ENCODE measurements around the gene MLANA.

MLANA gene

DNA sequence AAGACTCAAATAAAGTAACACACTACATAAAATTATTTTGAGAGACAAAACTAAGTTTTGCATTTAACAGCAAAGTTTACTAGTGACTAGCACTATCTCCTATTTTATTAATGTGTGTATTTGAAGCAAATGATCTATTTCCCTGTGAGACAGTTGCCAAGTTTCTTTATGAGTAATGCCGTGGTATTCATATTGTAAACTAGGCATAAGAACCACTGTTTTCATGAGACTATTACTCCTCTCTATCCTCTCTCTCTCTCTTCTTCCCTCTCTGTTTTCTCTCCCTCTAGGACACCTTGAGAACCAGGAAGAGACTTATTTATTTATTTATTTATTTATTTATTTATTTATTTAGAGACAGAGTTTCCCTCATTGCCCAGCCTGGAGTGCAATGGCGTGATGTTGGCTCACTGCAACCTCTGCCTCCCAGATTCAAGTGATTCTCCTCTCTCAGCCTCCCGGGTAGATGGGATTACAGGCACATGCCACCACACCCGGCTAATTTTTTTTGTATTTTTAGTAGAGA lies 61.1 kb downstream of the MLANA start:
- Histone ChIP-seq H3K27me3 (no peaks in the 10 kb centered on the region), H3K9me3 (no peaks in the 10 kb centered on the region), H3K27ac (no peak overlapping the region), H3K4me3 (no peak overlapping the region), H3K36me3 (no peaks in the 10 kb centered on the region), H3K4me1 (no peaks in the 10 kb centered on the region)
- intact Hi-C loops (cut with DNase I; ENCODE audit: low total_unique reads) = no loop called here
- TF ChIP-seq, protein P1, sequence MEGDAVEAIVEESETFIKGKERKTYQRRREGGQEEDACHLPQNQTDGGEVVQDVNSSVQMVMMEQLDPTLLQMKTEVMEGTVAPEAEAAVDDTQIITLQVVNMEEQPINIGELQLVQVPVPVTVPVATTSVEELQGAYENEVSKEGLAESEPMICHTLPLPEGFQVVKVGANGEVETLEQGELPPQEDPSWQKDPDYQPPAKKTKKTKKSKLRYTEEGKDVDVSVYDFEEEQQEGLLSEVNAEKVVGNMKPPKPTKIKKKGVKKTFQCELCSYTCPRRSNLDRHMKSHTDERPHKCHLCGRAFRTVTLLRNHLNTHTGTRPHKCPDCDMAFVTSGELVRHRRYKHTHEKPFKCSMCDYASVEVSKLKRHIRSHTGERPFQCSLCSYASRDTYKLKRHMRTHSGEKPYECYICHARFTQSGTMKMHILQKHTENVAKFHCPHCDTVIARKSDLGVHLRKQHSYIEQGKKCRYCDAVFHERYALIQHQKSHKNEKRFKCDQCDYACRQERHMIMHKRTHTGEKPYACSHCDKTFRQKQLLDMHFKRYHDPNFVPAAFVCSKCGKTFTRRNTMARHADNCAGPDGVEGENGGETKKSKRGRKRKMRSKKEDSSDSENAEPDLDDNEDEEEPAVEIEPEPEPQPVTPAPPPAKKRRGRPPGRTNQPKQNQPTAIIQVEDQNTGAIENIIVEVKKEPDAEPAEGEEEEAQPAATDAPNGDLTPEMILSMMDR (IDR thresholded peaks at IDR 0.05) = no peak
- DNase-seq = no peak

DNA sequence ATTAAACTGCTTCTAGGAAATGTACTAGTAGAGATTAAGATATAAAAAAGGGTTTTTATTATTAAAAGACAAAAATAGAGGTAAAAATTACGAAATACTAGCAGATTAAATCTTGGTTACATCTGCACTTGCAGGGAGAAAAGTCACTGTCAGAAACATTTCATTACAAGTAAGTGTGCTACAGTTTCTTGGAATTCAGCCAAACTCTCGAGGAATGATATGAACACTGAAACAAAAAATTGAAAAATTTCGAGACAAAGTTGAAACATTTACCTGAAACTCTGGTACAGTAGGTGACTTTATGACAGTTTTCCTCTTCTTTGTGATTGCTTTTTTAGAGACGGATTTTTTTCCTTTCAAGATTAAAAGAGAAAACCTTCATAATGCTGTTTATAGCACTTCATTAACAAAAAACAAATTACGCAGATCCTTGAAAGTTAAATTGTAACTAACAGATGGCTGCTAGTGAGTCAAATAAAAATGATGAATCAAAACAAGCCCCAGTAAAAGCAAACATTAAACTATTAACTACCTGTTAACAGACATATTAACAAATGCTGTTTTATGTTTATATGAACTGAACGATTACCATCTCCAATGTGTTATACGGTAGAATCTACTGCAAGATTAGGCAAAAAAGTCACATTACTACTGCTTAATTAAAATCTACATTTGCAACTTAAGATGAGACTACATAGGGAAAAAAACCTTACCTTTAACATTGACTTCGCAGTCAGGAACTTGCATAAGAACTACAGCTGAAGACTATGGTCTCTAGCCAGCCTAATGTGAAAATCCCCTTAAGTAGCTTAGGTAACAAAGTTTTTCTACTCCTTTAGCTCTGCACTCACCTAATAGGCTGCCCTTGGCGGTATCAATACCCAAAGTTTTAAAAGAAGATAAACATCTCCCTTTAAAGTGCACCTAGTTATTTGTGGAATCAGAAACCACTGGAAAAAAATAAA lies 63.3 kb downstream of the MLANA start:
- no peak for DNase-seq
- Histone ChIP-seq H3K27ac (no peak overlapping the region), H3K36me3 (no peaks in the 10 kb centered on the region), H3K27me3 (no peaks in the 10 kb centered on the region), H3K9me3 (no peaks in the 10 kb centered on the region), H3K4me1 (no peaks in the 10 kb centered on the region), H3K4me3 (no peak overlapping the region)
- TF ChIP-seq, protein P1 (IDR thresholded peaks at IDR 0.05) = no peak
- intact Hi-C loops (cut with DNase I; ENCODE audit: low total_unique reads) = no loop called here

DNA sequence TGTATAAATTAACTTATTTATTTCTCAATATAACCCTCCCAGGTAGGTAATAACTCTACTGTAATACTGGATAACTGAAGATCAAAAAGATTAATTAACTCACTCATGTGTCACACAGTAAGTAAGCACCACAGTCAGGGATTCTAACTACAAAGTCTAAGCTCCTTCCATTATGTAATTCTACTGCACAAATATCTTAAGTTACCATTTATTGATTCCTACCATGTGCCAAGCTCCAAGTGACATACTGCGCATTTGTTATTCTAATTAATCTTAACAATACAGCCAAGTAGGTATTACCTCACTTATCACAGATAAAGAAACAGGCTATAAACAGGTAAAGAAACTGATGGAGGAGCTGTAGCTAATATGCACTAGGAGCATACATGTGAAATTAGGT lies 66.5 kb downstream of the MLANA start:
- TF ChIP-seq, protein P1 (IDR thresholded peaks at IDR 0.05) = no peak
- H3K27ac ChIP-seq = no peak overlapping the region
- no peaks in the 10 kb centered on the region for H3K27me3 ChIP-seq
- no peak overlapping the region for H3K4me3 ChIP-seq
- intact Hi-C loops (cut with DNase I; ENCODE audit: low total_unique reads) = no loop called here
- H3K4me1 ChIP-seq = no peaks in the 10 kb centered on the region
- no peaks in the 10 kb centered on the region for H3K36me3 ChIP-seq
- no peak for DNase-seq
- no peaks in the 10 kb centered on the region for H3K9me3 ChIP-seq

DNA sequence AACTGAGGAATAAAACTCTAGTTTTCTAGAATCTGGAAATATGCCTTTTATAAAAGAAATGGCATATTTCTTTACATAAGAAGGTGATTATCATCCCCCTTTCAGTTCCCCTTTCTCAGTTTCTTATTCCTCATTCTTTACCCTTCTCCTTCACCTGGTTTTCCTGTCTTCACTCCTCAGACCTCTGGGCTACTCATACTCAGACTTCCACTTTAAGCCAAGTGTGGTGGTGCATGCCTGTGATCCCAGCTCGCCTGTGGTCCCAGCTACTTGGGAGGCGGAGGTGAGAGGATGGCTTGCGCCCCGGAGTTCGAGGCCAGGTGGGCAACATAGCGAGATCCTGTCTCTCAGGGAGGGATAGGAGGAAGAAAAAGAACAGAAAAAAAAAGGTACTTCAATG lies 67.6 kb downstream of the MLANA start:
- intact Hi-C loops (cut with DNase I; ENCODE audit: low total_unique reads) = no loop called here
- no peak overlapping the region for H3K4me3 ChIP-seq
- DNase-seq = no peak
- H3K9me3 ChIP-seq = no peaks in the 10 kb centered on the region
- H3K36me3 ChIP-seq = no peaks in the 10 kb centered on the region
- TF ChIP-seq, protein P1 (IDR thresholded peaks at IDR 0.05) = no peak
- H3K27me3 ChIP-seq = no peaks in the 10 kb centered on the region
- no peaks in the 10 kb centered on the region for H3K4me1 ChIP-seq
- H3K27ac ChIP-seq = no peak overlapping the region

Measured in tibial artery (tissue), 4 donors.